GM21381 (cell line): ENCODE measurements around the gene BAIAP2L2.

Source experiments
- ATAC-seq: cut with Tn5 transposase; IDR thresholded peaks from one replicate; pipeline ENCODE4 v1.9.1; 2021; ENCODE audit warnings: mild to moderate bottlenecking, moderate library complexity; ENCODE audit not compliant: unreplicated experiment

The BAIAP2L2 gene

GRCh38 chr22:38108561-38109319 is 1.7 kb downstream of the BAIAP2L2 start:
- ATAC-seq = no peak

GRCh38 chr22:38107692-38108515 is 2.6 kb downstream of the BAIAP2L2 start:
- no peak for ATAC-seq

- no peak for ATAC-seq
Observed at GRCh38 chr22:38106814-38107578, 3.5 kb downstream of the BAIAP2L2 start.

GRCh38 chr22:38104084-38104483 is 6.4 kb downstream of the BAIAP2L2 start:
- ATAC-seq = no peak

GRCh38 chr22:38103641-38104040 is 6.8 kb downstream of the BAIAP2L2 start:
- no peak for ATAC-seq

GRCh38 chr22:38098410-38099249 is 11.9 kb downstream of the BAIAP2L2 start:
- ATAC-seq = no peak

GRCh38 chr22:38097557-38098409 is 12.7 kb downstream of the BAIAP2L2 start:
- no peak for ATAC-seq

- ATAC-seq = no peak
Observed at GRCh38 chr22:38097058-38097457, 13.4 kb downstream of the BAIAP2L2 start.

- no peak for ATAC-seq
Observed at GRCh38 chr22:38089474-38089851, 21.0 kb downstream of the BAIAP2L2 start.

GRCh38 chr22:38088629-38089473 is 21.6 kb downstream of the BAIAP2L2 start:
- no peak for ATAC-seq

GRCh38 chr22:38087855-38088254 is 22.6 kb downstream of the BAIAP2L2 start:
- no peak for ATAC-seq

- no peak for ATAC-seq
Observed at GRCh38 chr22:38086942-38087341, 23.5 kb downstream of the BAIAP2L2 start.

- ATAC-seq = no peak
Observed at GRCh38 chr22:38086001-38086845, 24.3 kb downstream of the BAIAP2L2 start.

GRCh38 chr22:38085501-38085900 is 25.0 kb downstream of the BAIAP2L2 start:
- ATAC-seq = no peak

GRCh38 chr22:38085056-38085455 is 25.4 kb downstream of the BAIAP2L2 start:
- no peak for ATAC-seq

GRCh38 chr22:38083931-38084631 is 26.4 kb downstream of the BAIAP2L2 start, which contains the start of gene SLC16A8:
TSS of gene SLC16A8 (minus strand) at chr22:38084184. CDS start at chr22:38082873, 1,311 bp downstream.
- ATAC-seq = no peak
